Measurements from ENCODE around the gene ESRRG. TPM values are rescaled to one million over a fixed set of nuclear protein-coding genes. Genes with fewer than 3 reads are reported as not detected.
"Not testable (repeated sequence)": the region's sequence is repeated elsewhere in the genome, so short reads cannot be mapped to it uniquely, and the experiment has no call there.

Gene ESRRG
- total RNA-seq, 4 donors from 2014 or later: 1.9 to 6.8 (median 3.2) TPM; not detected in 1

- H3K27ac ChIP-seq: peak overlapping the region in 1 of 4 donors; percentile 32
- no peak for TF ChIP-seq EP300 (IDR thresholded peaks at IDR 0.05)
- TF ChIP-seq POLR2AphosphoS5 (IDR thresholded peaks at IDR 0.05): no peak
- TF ChIP-seq CTCF (IDR thresholded peaks at IDR 0.05): no peak
- TF ChIP-seq POLR2A (IDR thresholded peaks at IDR 0.05): no peak
- ATAC-seq: no peak
- no peaks in the 10 kb centered on the region for H3K27me3 ChIP-seq
- H3K9me3 ChIP-seq: no peaks in the 10 kb centered on the region
- H3K36me3 ChIP-seq: no peaks in the 10 kb centered on the region
- peak overlapping the region; percentile 40 to 65 for H3K4me3 ChIP-seq
- H3K4me1 ChIP-seq: no peaks in the 10 kb centered on the region
- 28 to 30% methylated on average over 12 of the region's 12 CpGs for WGBS, 2 donors (ENCODE audit: low coverage in 1 of 2)
These were observed 191.7 kb downstream of the ESRRG start for GRCh38 chr1:216531263-216532239.

GRCh38 chr1:216529851-216530250 lies 193.4 kb downstream of the ESRRG start:
- WGBS, 2 donors (ENCODE audit: low coverage in 1 of 2): 80 to 100% methylated on average over 1 of the region's 3 CpGs
- H3K4me3 ChIP-seq, H3K4me1 ChIP-seq, H3K27ac ChIP-seq, ATAC-seq, H3K27me3 ChIP-seq, H3K36me3 ChIP-seq, H3K9me3 ChIP-seq: not testable (repeated sequence)

- 45 to 64% methylated on average over 1 of the region's 1 CpG for WGBS, 2 donors (ENCODE audit: low coverage in 1 of 2)
- no peak overlapping the region for H3K4me3 ChIP-seq
- no peak for ATAC-seq
- H3K9me3 ChIP-seq: no peaks in the 10 kb centered on the region
- TF ChIP-seq POLR2A (IDR thresholded peaks at IDR 0.05) (no peak), CTCF (IDR thresholded peaks at IDR 0.05) (no peak), POLR2AphosphoS5 (IDR thresholded peaks at IDR 0.05) (no peak), EP300 (IDR thresholded peaks at IDR 0.05) (no peak)
- peaks cover 0 to 2% (median 0%) of the 10 kb centered on the region in 3 donors for H3K4me1 ChIP-seq
- no peaks in the 10 kb centered on the region for H3K36me3 ChIP-seq
- H3K27me3 ChIP-seq: no peaks in the 10 kb centered on the region
- H3K27ac ChIP-seq: no peak overlapping the region
These were observed 194.4 kb downstream of the ESRRG start for GRCh38 chr1:216528816-216529215.

GRCh38 chr1:216523449-216524190 lies 199.6 kb downstream of the ESRRG start:
- WGBS, 2 donors (ENCODE audit: low coverage in 1 of 2): 15 to 44% methylated on average over 4 of the region's 4 CpGs
- no peak for TF ChIP-seq EP300 (IDR thresholded peaks at IDR 0.05)
- no peak for TF ChIP-seq POLR2AphosphoS5 (IDR thresholded peaks at IDR 0.05)
- TF ChIP-seq CTCF (IDR thresholded peaks at IDR 0.05): no peak
- no peak for TF ChIP-seq POLR2A (IDR thresholded peaks at IDR 0.05)
- Histone ChIP-seq H3K4me3 (no peak overlapping the region), H3K27me3 (no peaks in the 10 kb centered on the region), H3K36me3 (no peaks in the 10 kb centered on the region), H3K9me3 (no peaks in the 10 kb centered on the region), H3K27ac (no peak overlapping the region), H3K4me1 (peaks cover 0 to 10% (median 0%) of the 10 kb centered on the region in 3 donors)
- ATAC-seq: no peak

- WGBS, 2 donors (ENCODE audit: low coverage in 1 of 2): 65% methylated on average over 4 of the region's 4 CpGs; no CpG with 5 or more reads in 1 of the 2 donors
- Histone ChIP-seq H3K27ac (no peak overlapping the region), H3K27me3 (no peaks in the 10 kb centered on the region), H3K4me3 (no peak overlapping the region), H3K4me1 (peaks cover 0 to 10% (median 0%) of the 10 kb centered on the region in 3 donors), H3K36me3 (no peaks in the 10 kb centered on the region), H3K9me3 (no peaks in the 10 kb centered on the region)
- no peak for ATAC-seq
- TF ChIP-seq EP300 (IDR thresholded peaks at IDR 0.05) (no peak), POLR2AphosphoS5 (IDR thresholded peaks at IDR 0.05) (no peak), POLR2A (IDR thresholded peaks at IDR 0.05) (no peak), CTCF (IDR thresholded peaks at IDR 0.05) (no peak)
These were observed 200.2 kb downstream of the ESRRG start for GRCh38 chr1:216523043-216523442.
